CD14-positive monocyte (primary cell): ENCODE data around the gene CHKB. TPM values are rescaled to one million over a fixed set of nuclear protein-coding genes. Genes with fewer than 3 reads are reported as not detected.

Source experiments
- DNase-seq, 3 donors: peaks; one replicate each; pipeline ENCODE4 v3.0.0-alpha.2; 2011 to 2022
- H2AFZ ChIP-seq: 2 replicates; pipeline ENCODE4 v1.6.0; 2012; ENCODE audit warnings: mild to moderate bottlenecking, low read depth, low read length, inconsistent platforms; ENCODE audit not compliant: insufficient read depth, poor library complexity, severe bottlenecking
- H3K27ac ChIP-seq, 2 donors: 1 replicate in 1 of 2; 2 replicates in 1 of 2; pipeline ENCODE4 v1.5.1; 2012 to 2013; ENCODE audit warnings: low read length in 2 of 2, control low read depth in 1 of 2, inconsistent platforms in 1 of 2, low read depth in 1 of 2, mild to moderate bottlenecking in 1 of 2
- H3K27me3 ChIP-seq, 2 donors: one replicate each; pipeline versions ENCODE4 v1.6.0 to v1.6.1; 2011 to 2013; ENCODE audit warnings: low read length in 2 of 2; ENCODE audit not compliant: control insufficient read depth in 2 of 2, insufficient read depth in 2 of 2
- H3K36me3 ChIP-seq, 2 donors: replicated peaks in 1 of 2; 1 replicate in 1 of 2; 2 replicates in 1 of 2; pipeline versions ENCODE4 v1.5.1 to v1.6.1; 2012 to 2013; ENCODE audit warnings: low read length in 2 of 2, control low read depth in 1 of 2, inconsistent platforms in 1 of 2, mild to moderate bottlenecking in 1 of 2; ENCODE audit not compliant: insufficient read depth in 2 of 2, control insufficient read depth in 1 of 2
- H3K4me1 ChIP-seq, 2 donors: 1 replicate in 1 of 2; 2 replicates in 1 of 2; pipeline versions ENCODE4 v1.5.1 to v1.6.1; 2012 to 2013; ENCODE audit warnings: low read length in 2 of 2, control low read depth in 1 of 2, inconsistent platforms in 1 of 2, mild to moderate bottlenecking in 1 of 2, moderate library complexity in 1 of 2; ENCODE audit not compliant: insufficient read depth in 2 of 2, control insufficient read depth in 1 of 2
- H3K4me2 ChIP-seq: replicated peaks from 2 replicates; pipeline ENCODE3; 2012; ENCODE audit warnings: low read length, moderate library complexity, mild to moderate bottlenecking; ENCODE audit not compliant: poor library complexity, severe bottlenecking; ENCODE audit errors: extremely low read depth
- H3K4me3 ChIP-seq, 3 experiments: fragments of 200-600 bp in 1 of 3; sonication (generic) in 1 of 3; replicated peaks in 1 of 3; 1 replicate in 2 of 3; 2 replicates in 1 of 3; pipeline ENCODE4 v1.5.1; 2011 to 2013; ENCODE audit warnings: low read length in 3 of 3, mild to moderate bottlenecking in 3 of 3, control low read depth in 2 of 3, low read depth in 2 of 3, inconsistent platforms in 1 of 3, moderate library complexity in 1 of 3
- H3K79me2 ChIP-seq: 2 replicates; pipeline ENCODE4 v1.6.0; 2012; ENCODE audit warnings: mild to moderate bottlenecking, control low read depth, inconsistent platforms, low read length, moderate library complexity; ENCODE audit not compliant: insufficient read depth
- H3K9ac ChIP-seq: 2 replicates; pipeline ENCODE4 v1.6.0; 2017; ENCODE audit warnings: low read length, mild to moderate bottlenecking; ENCODE audit not compliant: insufficient read depth, poor library complexity, severe bottlenecking
- H3K9me3 ChIP-seq, 2 donors: replicated peaks in 1 of 2; 1 replicate in 1 of 2; 2 replicates in 1 of 2; pipeline versions ENCODE4 v1.5.1 to v1.6.1; 2012 to 2013; ENCODE audit warnings: low read length in 2 of 2, control low read depth in 1 of 2; ENCODE audit not compliant: control insufficient read depth in 1 of 2, insufficient read depth in 1 of 2
- H4K20me1 ChIP-seq: 2 replicates; pipeline ENCODE4 v1.6.0; 2012; ENCODE audit warnings: mild to moderate bottlenecking, low read length, control low read depth, moderate library complexity; ENCODE audit not compliant: insufficient read depth
- H3K27ac Mint-ChIP-seq, 7 donors: one replicate each; pipeline ENCODE4 v1.8.0; 2020; ENCODE audit warnings: mild to moderate bottlenecking in 7 of 7, mixed read lengths in 7 of 7, moderate library complexity in 6 of 7, inconsistent platforms in 2 of 7
- H3K27me3 Mint-ChIP-seq, 3 donors: one replicate each; pipeline ENCODE4 v1.8.0; 2021 to 2022; ENCODE audit warnings: low read depth in 3 of 3, mild to moderate bottlenecking in 3 of 3, mixed read lengths in 3 of 3, moderate library complexity in 3 of 3, inconsistent platforms in 1 of 3
- H3K36me3 Mint-ChIP-seq, 2 donors: one replicate each; pipeline ENCODE4 v1.8.0; 2020; ENCODE audit warnings: mixed read lengths in 2 of 2, inconsistent platforms in 1 of 2, mild to moderate bottlenecking in 1 of 2
- H3K4me1 Mint-ChIP-seq: one replicate; pipeline ENCODE4 v1.8.0; 2020; ENCODE audit warnings: mild to moderate bottlenecking, mixed read lengths
- H3K4me3 Mint-ChIP-seq, 2 donors: one replicate each; pipeline ENCODE4 v1.8.0; 2020; ENCODE audit warnings: mild to moderate bottlenecking in 2 of 2, mixed read lengths in 2 of 2, moderate library complexity in 1 of 2
- H3K9me3 Mint-ChIP-seq, 7 donors: one replicate each; pipeline ENCODE4 v1.8.0; 2020 to 2022; ENCODE audit warnings: mixed read lengths in 7 of 7, mild to moderate bottlenecking in 6 of 7, moderate library complexity in 6 of 7, inconsistent platforms in 2 of 7
- WGBS: methylation state at CpG from one replicate; pipeline ENCODE4 v1.1.5; 2013; ENCODE audit warnings: missing lambda C conversion rate; ENCODE audit not compliant: insufficient coverage; 5-methylcytosine and 5-hydroxymethylcytosine counted together
- intact Hi-C, 2 donors: fragments of 100-400 bp; cut with micrococcal nuclease; formaldehyde crosslinking; loops; one replicate each; pipeline versions ENCODE4 v1.15.0 to v1.15.1; 2023
- polyA plus RNA-seq, 3 donors: library from polyadenylated mRNA; depleted of rRNA in 1 of 3; unstranded in 2 of 3; stranded (reverse) in 1 of 3; fragments of 300-500 nt in 2 of 3; fragments of >200 nt in 1 of 3; fragmentation: Illumina TruSeq in 2 of 3; gene quantifications; 1 replicate in 2 of 3; 2 replicates in 1 of 3; pipeline ENCODE4 v1.2.3, GENCODE V29; 2012 to 2021
- TF ChIP-seq, protein P1 (sequence below): fragments of 200-600 bp; IDR thresholded peaks from one replicate; pipeline ENCODE4 v1.8.0; 2022; ENCODE audit warnings: antibody characterized with exemption, mild to moderate bottlenecking

The CHKB gene
- polyA plus RNA-seq, 3 donors = 29.1 to 286 (median 31.3) TPM

DNA sequence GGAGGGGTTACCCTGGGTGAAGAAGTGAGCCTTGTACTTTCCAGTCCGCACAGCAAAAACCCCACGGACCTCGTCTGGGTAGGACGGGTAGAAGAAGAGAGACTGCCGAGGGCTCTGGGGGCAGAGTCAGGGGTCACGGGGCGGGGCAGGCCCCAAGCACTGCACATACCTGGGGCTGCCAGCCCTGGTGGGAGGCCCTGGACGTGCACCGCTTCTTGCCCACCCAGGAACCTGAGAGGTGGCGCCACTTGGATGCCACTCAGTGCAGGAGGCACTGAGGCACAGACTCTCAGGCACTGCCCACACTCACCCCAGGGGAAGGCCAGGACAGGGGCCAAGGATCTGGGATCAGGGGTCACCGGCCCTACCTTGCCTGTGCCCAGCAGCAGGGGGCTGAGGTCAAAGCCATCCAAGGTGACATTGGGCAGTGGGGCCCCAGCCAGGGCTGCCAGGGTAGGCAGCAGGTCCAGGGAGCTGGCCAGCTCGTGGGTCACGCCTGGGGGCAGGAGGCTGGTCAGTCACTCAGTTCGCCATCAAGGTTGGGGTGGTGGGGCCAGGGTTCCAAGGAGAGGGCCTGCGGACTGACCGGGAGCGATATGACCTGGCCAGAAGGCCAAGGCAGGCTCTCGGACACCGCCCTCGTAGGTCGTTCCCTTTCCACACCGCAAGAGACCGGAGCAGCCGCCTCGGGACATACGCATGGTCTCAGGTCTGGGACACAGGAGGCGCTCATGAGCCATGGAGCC is 43.1 kb upstream of the CHKB start:
- Mint-ChIP-seq H3K36me3 (peaks cover 14 to 25% of the 10 kb centered on the region in 2 donors), H3K27ac (no peak overlapping the region), H3K4me1 (peaks cover 44% of the 10 kb centered on the region), H3K9me3 (no peaks in the 10 kb centered on the region), H3K27me3 (peaks cover 1 to 8% (median 3%) of the 10 kb centered on the region in 3 donors), H3K4me3 (no peak overlapping the region)
- Histone ChIP-seq H2AFZ (no peak overlapping the region), H3K4me3 (no peak overlapping the region), H3K27me3 (no peaks in the 10 kb centered on the region), H3K4me2 (no peak overlapping the region), H3K27ac (no peak overlapping the region), H4K20me1 (peaks cover 14% of the 10 kb centered on the region), H3K9me3 (no peaks in the 10 kb centered on the region), H3K79me2 (peaks cover 10% of the 10 kb centered on the region), H3K4me1 (peaks cover 44 to 50% of the 10 kb centered on the region in 2 donors), H3K36me3 (peaks cover 9 to 14% of the 10 kb centered on the region in 2 donors), H3K9ac (no peak overlapping the region)
- intact Hi-C loops = loop anchor here (5.0 kb wide), 2 partner anchors 43 to 118 kb away; partner anchors contain the start of genes CHKB (in 1 of the 2), LMF2 (in 1 of the 2) and NCAPH2 (in 1 of the 2)
- TF ChIP-seq, protein P1, sequence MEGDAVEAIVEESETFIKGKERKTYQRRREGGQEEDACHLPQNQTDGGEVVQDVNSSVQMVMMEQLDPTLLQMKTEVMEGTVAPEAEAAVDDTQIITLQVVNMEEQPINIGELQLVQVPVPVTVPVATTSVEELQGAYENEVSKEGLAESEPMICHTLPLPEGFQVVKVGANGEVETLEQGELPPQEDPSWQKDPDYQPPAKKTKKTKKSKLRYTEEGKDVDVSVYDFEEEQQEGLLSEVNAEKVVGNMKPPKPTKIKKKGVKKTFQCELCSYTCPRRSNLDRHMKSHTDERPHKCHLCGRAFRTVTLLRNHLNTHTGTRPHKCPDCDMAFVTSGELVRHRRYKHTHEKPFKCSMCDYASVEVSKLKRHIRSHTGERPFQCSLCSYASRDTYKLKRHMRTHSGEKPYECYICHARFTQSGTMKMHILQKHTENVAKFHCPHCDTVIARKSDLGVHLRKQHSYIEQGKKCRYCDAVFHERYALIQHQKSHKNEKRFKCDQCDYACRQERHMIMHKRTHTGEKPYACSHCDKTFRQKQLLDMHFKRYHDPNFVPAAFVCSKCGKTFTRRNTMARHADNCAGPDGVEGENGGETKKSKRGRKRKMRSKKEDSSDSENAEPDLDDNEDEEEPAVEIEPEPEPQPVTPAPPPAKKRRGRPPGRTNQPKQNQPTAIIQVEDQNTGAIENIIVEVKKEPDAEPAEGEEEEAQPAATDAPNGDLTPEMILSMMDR = no peak
- no peak for DNase-seq
- 96% methylated on average over 27 of the region's 27 CpGs for WGBS

DNA sequence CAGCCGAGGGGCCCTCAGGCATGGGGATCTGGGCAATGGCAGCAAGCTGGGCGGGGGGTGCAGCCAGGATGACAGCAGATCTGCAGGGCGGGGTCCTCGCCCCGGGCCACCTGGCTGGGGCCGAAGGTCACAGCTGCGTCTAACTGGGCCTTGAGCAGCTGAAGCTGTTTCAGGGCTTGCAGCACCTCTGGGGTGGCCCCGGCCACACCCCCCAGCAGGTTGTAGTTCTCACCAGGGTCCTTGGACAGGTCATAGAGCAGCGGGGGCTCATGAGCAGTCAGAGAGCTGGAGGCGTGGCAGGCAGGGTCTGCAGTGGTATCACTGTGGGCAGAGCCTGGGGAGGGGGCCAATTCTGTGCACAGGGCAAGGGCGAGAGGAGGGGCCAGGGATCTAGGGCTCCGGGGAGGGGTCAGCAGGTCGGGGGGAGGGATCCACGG is 42.5 kb upstream of the CHKB start:
- H2AFZ ChIP-seq = no peak overlapping the region
- peaks cover 10% of the 10 kb centered on the region for H3K79me2 ChIP-seq
- peaks cover 14% of the 10 kb centered on the region for H4K20me1 ChIP-seq
- Mint-ChIP-seq H3K4me1 (peaks cover 49% of the 10 kb centered on the region), H3K9me3 (no peaks in the 10 kb centered on the region), H3K27me3 (peaks cover 1 to 8% (median 2%) of the 10 kb centered on the region in 3 donors), H3K4me3 (no peak overlapping the region), H3K27ac (peak overlapping the region in 1 of 7 donors; percentile 40), H3K36me3 (peaks cover 14 to 25% of the 10 kb centered on the region in 2 donors)
- H3K9me3 ChIP-seq = no peaks in the 10 kb centered on the region
- DNase-seq = no peak
- peaks cover 50 to 56% of the 10 kb centered on the region in 2 donors for H3K4me1 ChIP-seq
- intact Hi-C loops = loop anchor here (5.0 kb wide), 2 partner anchors 43 to 118 kb away; partner anchors contain the start of genes CHKB (in 1 of the 2), LMF2 (in 1 of the 2) and NCAPH2 (in 1 of the 2)
- H3K36me3 ChIP-seq = peaks cover 9 to 14% of the 10 kb centered on the region in 2 donors
- H3K27me3 ChIP-seq = no peaks in the 10 kb centered on the region
- no peak overlapping the region for H3K4me2 ChIP-seq
- H3K4me3 ChIP-seq = no peak overlapping the region
- TF ChIP-seq, protein P1 = no peak
- H3K9ac ChIP-seq = no peak overlapping the region
- H3K27ac ChIP-seq = no peak overlapping the region
- 96% methylated on average over 14 of the region's 14 CpGs for WGBS
